MCF 10A (cell line): Measurements from ENCODE around the gene SDR39U1. TPM values are rescaled to one million over a fixed set of nuclear protein-coding genes. Genes with fewer than 3 reads are reported as not detected.

Experiments used
- BruUV-seq: library from RNA; stranded (reverse); fragments of 400-500 nt; replicated peaks from 2 replicates; lab custom pipeline; 2021; lab: Mats Ljungman, UMichigan
- CTCF ChIA-PET: fragments of 300-600 bp; sonication (Branson Sonifier 250); formaldehyde crosslinking; extraction: SDS; loops from one replicate; lab custom pipeline; 2021; ENCODE audit warnings: antibody characterized with exemption, inconsistent platforms; lab: Yijun Ruan, JAX
- POLR2A ChIA-PET: fragments of 300-600, 350-650 bp; sonication (Branson Sonifier 250); formaldehyde crosslinking; extraction: SDS; loops from one replicate; lab custom pipeline; 2020; ENCODE audit warnings: antibody characterized with exemption, inconsistent platforms; lab: Yijun Ruan, JAX
- DNase-seq: peaks from one replicate; pipeline ENCODE4 v3.0.0-alpha.2; 2018; ENCODE audit not compliant: unreplicated experiment
- H3K27ac Mint-ChIP-seq: one replicate; pipeline ENCODE4 v1.8.0; 2022; ENCODE audit warnings: mild to moderate bottlenecking, low read depth, mixed read lengths; ENCODE audit not compliant: unreplicated experiment
- H3K27me3 Mint-ChIP-seq: one replicate; pipeline ENCODE4 v1.8.0; 2022; ENCODE audit warnings: mixed read lengths; ENCODE audit not compliant: insufficient read depth, unreplicated experiment
- H3K36me3 Mint-ChIP-seq: one replicate; pipeline ENCODE4 v1.8.0; 2022; ENCODE audit warnings: mild to moderate bottlenecking, moderate library complexity, mixed read lengths; ENCODE audit not compliant: insufficient read depth, unreplicated experiment
- H3K4me1 Mint-ChIP-seq: one replicate; pipeline ENCODE4 v1.8.0; 2022; ENCODE audit warnings: mixed read lengths; ENCODE audit not compliant: insufficient read depth, unreplicated experiment
- H3K4me3 Mint-ChIP-seq: one replicate; pipeline ENCODE4 v1.8.0; 2022; ENCODE audit warnings: mild to moderate bottlenecking, moderate library complexity, mixed read lengths; ENCODE audit not compliant: unreplicated experiment
- H3K9me3 Mint-ChIP-seq: one replicate; pipeline ENCODE4 v1.8.0; 2022; ENCODE audit warnings: mixed read lengths; ENCODE audit not compliant: unreplicated experiment
- CTCF ChIP-seq: fragments of 200-600 bp; IDR thresholded peaks from one replicate; pipeline ENCODE4 v1.8.0; 2022; ENCODE audit warnings: antibody characterized with exemption, mild to moderate bottlenecking; ENCODE audit not compliant: unreplicated experiment
- intact Hi-C: fragments of 100-400 bp; cut with micrococcal nuclease; formaldehyde crosslinking; loops from 2 replicates; pipeline ENCODE4 v1.14.1; 2022
- total RNA-seq: library from RNA; stranded (reverse); gene quantifications from 2 replicates; pipeline ENCODE4 v1.2.3, GENCODE V29; 2022

The SDR39U1 gene
- total RNA-seq, 1 experiment from 2014 or later: 58.7 TPM

GRCh38 chr14:24399447-24399822 is 43.1 kb downstream of the SDR39U1 start:
- Mint-ChIP-seq H3K4me1 (peaks cover 37% of the 10 kb centered on the region), H3K36me3 (no peaks in the 10 kb centered on the region), H3K9me3 (no peaks in the 10 kb centered on the region), H3K4me3 (peak overlapping the region; percentile 17), H3K27ac (no peak overlapping the region), H3K27me3 (no peaks in the 10 kb centered on the region)
- BruUV-seq: no TSS peak
- DNase-seq: no peak
- intact Hi-C loops: no loop called here
- ChIA-PET POLR2A (interaction anchor here (1.0 kb wide), 1 partner anchor 32 kb away, joined by 3 read pairs; no protein-coding TSS in a partner anchor), CTCF (interaction anchor here (0.5 to 1.3 kb wide), 5 partner anchors 12 to 92 kb away, joined by 3 to 4 read pairs (median 3); no protein-coding TSS in a partner anchor)
- no peak for TF ChIP-seq CTCF

GRCh38 chr14:24398653-24399446 is 43.7 kb downstream of the SDR39U1 start, which contains the start of gene NYNRIN:
Gene NYNRIN (plus strand): TSS chr14:24399003. CDS start chr14:24399247, 244 bp downstream.
- H3K4me1 Mint-ChIP-seq: peaks cover 32% of the 10 kb centered on the region
- no peaks in the 10 kb centered on the region for H3K9me3 Mint-ChIP-seq
- H3K4me3 Mint-ChIP-seq: peak within 1 kb of the TSS; percentile 17
- CTCF ChIA-PET: interaction anchor here (0.5 to 1.2 kb wide), 3 partner anchors 29 to 42 kb away, joined by 3 to 4 read pairs (median 3); no protein-coding TSS in a partner anchor
- H3K27ac Mint-ChIP-seq: no peak within 1 kb of the TSS
- no peak for TF ChIP-seq CTCF
- intact Hi-C loops: no loop called here
- DNase-seq: no peak
- H3K27me3 Mint-ChIP-seq: no peaks in the 10 kb centered on the region
- no peaks in the 10 kb centered on the region for H3K36me3 Mint-ChIP-seq
- no TSS peak for BruUV-seq
- POLR2A ChIA-PET: interaction anchor here (0.8 to 1.0 kb wide), 2 partner anchors 10 to 33 kb away, joined by 3 read pairs; no protein-coding TSS in a partner anchor

- intact Hi-C loops: no loop called here
- CTCF ChIA-PET: interaction anchor here (0.9 to 1.2 kb wide), 2 partner anchors 29 to 33 kb away, joined by 3 to 4 read pairs; no protein-coding TSS in a partner anchor
- no peaks in the 10 kb centered on the region for H3K27me3 Mint-ChIP-seq
- no peak for DNase-seq
- no peak overlapping the region for H3K4me3 Mint-ChIP-seq
- no peaks in the 10 kb centered on the region for H3K36me3 Mint-ChIP-seq
- POLR2A ChIA-PET: interaction anchor here (0.8 to 1.0 kb wide), 2 partner anchors 10 to 33 kb away, joined by 3 read pairs; no protein-coding TSS in a partner anchor
- H3K4me1 Mint-ChIP-seq: peaks cover 26% of the 10 kb centered on the region
- TF ChIP-seq CTCF: no peak
- no TSS peak for BruUV-seq
- no peaks in the 10 kb centered on the region for H3K9me3 Mint-ChIP-seq
- H3K27ac Mint-ChIP-seq: no peak overlapping the region
These were observed 44.3 kb downstream of the SDR39U1 start for GRCh38 chr14:24398293-24398652.

- intact Hi-C loops: no loop called here
- no peak for DNase-seq
- POLR2A ChIA-PET: interaction anchor here (2.8 kb wide), 1 partner anchor 33 kb away, joined by 16 read pairs; the partner anchor contains the start of genes CBLN3 and KHNYN
- BruUV-seq: no TSS peak
- Mint-ChIP-seq H3K4me3 (no peak overlapping the region), H3K27ac (no peak overlapping the region), H3K9me3 (no peaks in the 10 kb centered on the region), H3K36me3 (no peaks in the 10 kb centered on the region), H3K4me1 (peaks cover 21% of the 10 kb centered on the region), H3K27me3 (no peaks in the 10 kb centered on the region)
- CTCF ChIA-PET: interaction anchor here (1.2 to 3.6 kb wide), 5 partner anchors 13 to 89 kb away, joined by 5 to 26 read pairs (median 22); partner anchors contain the start of gene ADCY4
- no peak for TF ChIP-seq CTCF
These were observed 44.8 kb downstream of the SDR39U1 start for GRCh38 chr14:24397639-24398292.
